NCI-H2171 (cell line): Measurements from ENCODE around the gene PNMA6E.

Experiments used
- DNase-seq: peaks from one replicate; lab custom pipeline; 2025; lab: John Stamatoyannopoulos, UW

Gene PNMA6E

GRCh38 chrX:153401133-153401764 lies at the start of gene PNMA6E:
PNMA6E (minus strand) TSS chrX:153401350; CDS start chrX:153398849, 2,501 bp downstream.
- DNase-seq: no peak

- DNase-seq: no peak
These were observed 49.8 kb upstream of the PNMA6E start for GRCh38 chrX:153450949-153451277.

DNA sequence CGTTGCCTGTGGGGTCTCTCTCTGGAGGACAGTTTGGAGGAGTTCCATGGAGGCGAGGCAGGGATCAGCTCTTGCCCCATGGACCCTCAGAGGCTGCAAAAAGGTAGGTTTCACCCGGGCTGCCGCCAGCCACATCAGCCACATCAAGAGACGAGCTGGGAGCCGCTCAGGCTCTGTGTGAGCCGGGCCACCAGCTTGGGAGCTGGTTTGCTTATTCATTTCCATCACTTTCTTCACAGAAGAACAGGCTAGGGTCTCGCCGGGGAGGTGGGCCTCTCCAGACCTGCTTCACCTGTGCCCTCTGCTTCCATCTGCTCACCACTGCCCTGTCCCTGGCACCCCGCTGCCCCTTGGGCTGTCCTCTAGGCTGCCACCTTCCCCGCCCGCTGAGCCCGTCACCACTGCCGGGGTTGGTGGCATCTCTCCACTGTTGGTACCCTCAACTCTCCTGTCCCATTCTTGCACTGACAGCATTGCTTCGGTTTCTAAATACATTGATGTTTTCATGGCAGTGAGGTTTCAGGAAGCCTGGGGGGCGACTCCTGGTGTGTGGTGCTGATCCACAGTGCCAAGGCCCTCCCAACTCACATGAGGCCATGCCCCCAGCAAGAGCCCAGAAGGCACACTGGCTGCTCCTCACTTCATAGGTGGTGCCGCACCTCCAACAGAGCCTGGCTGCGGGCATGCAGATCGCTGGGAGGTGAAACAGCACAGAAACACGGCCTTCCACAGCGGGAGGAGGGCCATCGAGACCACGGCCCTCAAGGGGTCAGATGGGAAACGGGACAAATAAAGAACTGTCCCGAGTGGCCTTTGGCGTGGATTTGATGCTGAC lies 49.2 kb upstream of the PNMA6E start:
- no peak for DNase-seq

- DNase-seq: no peak
These were observed 48.4 kb upstream of the PNMA6E start for GRCh38 chrX:153449368-153450113.

DNA sequence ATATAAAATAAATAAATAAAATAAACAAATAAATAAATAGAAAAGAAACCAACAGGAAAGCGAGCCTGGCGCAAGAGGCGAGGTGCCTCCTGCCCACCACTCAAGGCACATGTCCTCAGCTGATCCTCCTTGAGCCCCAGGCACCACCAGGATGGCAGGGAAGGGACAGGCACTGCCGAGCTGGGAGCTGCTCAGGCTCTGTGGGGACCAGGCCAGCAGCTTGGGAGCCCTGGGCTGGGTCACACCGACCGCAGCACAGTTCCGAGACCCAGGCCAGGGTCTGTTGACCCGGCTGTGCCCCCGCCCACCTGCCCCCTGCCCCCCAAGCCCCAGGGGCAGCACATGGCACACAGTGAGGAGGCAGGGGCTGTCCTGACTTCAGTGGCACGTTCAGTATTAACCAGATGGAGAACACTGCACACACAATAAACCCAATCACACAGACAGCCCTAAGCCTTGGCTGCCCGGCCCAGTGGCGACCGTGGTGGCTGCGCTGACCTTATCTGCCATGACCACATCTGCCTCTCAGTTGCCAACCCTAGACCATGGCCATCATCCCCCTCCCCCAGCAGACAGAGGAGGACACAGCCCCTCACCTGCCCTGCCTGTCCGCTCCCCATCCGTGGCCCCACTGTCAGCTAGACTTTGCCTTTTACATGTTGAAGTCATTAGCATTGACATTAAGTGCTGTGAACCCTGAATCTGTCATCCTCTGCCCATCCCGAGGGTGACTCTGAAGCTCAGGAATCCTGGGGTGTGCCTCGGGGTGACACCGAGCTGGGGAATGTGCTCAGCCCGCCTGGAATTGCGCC lies 47.6 kb upstream of the PNMA6E start:
- no peak for DNase-seq

DNA sequence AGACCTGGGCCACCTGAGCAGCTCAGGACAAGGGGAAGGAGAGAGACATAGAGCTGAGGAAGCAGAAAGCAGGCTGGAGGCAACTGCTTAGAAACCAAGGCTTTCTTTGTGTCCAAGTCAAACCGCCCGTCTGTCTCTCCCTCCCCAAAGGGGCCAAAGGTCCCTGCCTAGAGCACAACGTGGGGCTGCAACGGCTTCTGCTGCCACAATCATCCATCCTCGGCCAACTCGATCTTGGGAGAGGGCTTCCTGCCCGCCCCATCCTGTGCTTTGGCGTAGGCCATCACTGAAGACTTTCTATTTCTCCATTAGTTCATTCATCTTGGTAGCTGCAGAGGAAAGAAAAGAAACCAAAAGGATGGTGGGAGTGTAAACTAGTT lies 46.4 kb upstream of the PNMA6E start:
- no peak for DNase-seq

DNA sequence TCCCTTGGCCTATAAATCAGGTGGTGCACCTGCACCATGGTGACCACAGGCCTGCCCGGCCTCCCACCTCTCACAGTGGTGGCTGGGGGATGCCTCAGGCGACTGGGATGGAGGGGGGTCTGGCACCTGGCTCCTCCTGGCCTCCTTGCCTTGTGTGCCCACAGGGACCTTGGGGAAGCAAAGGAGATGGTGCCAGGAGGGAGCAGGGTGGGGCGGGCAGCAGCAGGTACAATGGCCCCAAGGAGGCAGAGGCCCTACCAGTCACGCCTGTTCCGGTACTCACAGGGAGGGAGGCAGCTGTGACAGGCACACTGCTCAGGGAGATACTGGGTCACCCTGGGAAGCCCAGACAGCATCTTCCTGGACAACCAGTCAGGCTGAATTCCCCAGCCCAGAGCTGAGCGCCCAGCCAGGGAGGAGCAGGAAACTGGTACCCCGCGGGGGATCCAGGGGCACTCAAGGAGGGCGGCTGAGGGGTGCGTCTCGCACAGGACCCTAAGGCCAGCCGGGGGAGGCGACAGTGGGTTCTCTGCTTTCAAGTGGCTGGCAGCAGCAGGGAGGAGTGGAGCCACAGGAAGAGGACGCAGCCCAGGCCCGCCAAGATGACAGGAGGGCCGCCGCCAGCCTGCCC lies 45.9 kb upstream of the PNMA6E start:
- DNase-seq: no peak

DNA sequence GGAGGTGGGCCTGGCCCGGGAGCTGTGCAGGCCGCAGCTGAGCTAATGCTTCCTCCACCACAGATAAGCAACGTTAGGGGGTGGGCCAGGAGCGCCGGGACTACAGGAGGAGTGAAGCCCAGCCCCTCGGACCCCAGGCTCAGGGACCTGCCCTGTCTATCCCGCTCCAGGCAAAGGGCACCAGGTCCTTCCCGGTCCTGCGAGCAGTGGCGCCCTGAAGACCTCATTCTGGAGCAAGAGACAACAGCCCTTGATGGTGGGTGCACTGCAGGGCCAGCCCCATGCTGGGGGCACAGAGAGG lies 45.4 kb upstream of the PNMA6E start:
- no peak for DNase-seq

GRCh38 chrX:153445856-153446635 lies 44.9 kb upstream of the PNMA6E start, which contains the start of gene TREX2:
TREX2 (minus strand) TSS chrX:153446056; CDS start chrX:153445430, 626 bp downstream.
- no peak for DNase-seq

DNA sequence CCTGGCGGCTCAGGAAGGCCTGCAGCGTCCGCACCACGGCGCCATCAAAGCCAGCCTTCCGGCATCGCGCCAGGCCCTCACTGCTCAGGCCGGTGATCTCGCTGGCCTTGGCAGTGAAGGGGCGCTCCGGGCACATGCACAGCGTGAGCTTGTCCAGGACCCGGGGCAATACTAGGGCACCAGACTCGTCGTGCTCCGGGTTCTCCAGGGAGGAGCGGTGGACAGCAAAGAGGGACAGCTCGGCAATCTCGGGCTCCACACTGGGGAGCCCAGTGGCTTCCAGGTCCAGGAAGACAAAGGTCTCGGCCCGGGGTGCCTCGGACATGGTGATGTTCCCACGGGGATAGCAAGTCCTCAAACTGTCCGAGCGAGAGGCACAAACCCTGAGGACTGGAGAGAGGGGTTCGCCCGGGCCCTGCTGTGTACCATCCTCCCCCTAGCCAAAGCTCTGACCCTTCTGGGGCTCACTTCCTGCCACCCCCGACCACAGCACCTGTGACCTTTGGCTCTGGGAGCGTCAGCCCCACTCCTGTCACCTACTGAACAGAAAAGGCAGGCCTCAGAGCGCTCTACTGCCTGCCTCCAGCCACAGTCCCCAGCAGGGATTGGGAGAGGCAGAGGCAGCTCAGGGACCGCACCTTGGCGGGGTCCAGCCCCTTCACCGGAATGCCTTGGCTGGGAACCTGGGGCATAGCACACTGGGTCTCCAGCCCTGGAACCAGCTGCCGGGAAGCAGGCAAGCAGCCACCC lies 44.1 kb upstream of the PNMA6E start:
- DNase-seq: no peak

- DNase-seq: no peak
These were observed 43.3 kb upstream of the PNMA6E start for GRCh38 chrX:153444333-153445011.

GRCh38 chrX:153443476-153444332 lies 42.6 kb upstream of the PNMA6E start:
- no peak for DNase-seq

DNA sequence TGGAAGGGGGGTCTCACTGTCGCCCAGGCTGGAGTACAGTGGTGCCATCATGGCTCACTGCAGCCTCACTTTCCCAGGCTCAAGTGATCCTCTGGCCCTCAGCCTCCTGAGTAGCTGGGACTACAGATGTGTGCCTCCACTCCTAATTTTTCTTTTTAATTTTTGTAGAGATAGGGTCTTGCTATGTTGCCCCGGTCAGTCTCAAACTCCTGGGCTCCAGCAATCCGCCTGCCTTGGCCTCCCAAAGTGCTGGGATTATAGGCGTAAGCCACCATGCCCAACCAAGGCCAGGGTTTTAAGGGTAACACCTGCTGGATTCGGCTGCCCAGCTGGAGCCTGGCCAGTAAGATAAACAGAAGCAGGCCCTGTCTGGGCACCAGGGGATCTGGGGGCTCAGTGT lies 41.3 kb upstream of the PNMA6E start:
- DNase-seq: no peak

- DNase-seq: no peak
These were observed 40.8 kb upstream of the PNMA6E start for GRCh38 chrX:153441981-153442380.

GRCh38 chrX:153441296-153441695 lies 40.1 kb upstream of the PNMA6E start:
- no peak for DNase-seq

GRCh38 chrX:153440556-153441135 lies 39.5 kb upstream of the PNMA6E start:
- DNase-seq: no peak

- DNase-seq: no peak
These were observed 38.8 kb upstream of the PNMA6E start for GRCh38 chrX:153439977-153440376.

- DNase-seq: no peak
These were observed 37.4 kb upstream of the PNMA6E start for GRCh38 chrX:153438532-153438931.
